GM12878 (cell line): Measurements from ENCODE around the gene FAM118A. TPM values are rescaled to one million over a fixed set of nuclear protein-coding genes. Genes with fewer than 3 reads are reported as not detected.

Experiments used
- ATAC-seq: fragments of 200-7000 bp; cut with Tn5 transposase; 3 replicates; pipeline ENCODE4 v1.9.1; 2020; ENCODE audit warnings: mild to moderate bottlenecking, moderate library complexity
- BruUV-seq: library from RNA; stranded (reverse); fragments of 400-500 nt; replicated peaks from 2 replicates; lab custom pipeline; 2021; lab: Mats Ljungman, UMichigan
- CTCF ChIA-PET: fragments of 300-600 bp; sonication (Branson Sonifier 250); formaldehyde crosslinking; extraction: SDS; loops from one replicate; lab custom pipeline; 2021; ENCODE audit warnings: inconsistent platforms; lab: Yijun Ruan, JAX
- POLR2A ChIA-PET: fragments of 350-600 bp; formaldehyde crosslinking; extraction: SDS; loops from one replicate; lab custom pipeline; 2021; ENCODE audit warnings: inconsistent platforms; lab: Charles Lee
- RAD21 ChIA-PET: fragments of 300-600 bp; sonication (Branson Sonifier 250); formaldehyde crosslinking; loops from one replicate; lab custom pipeline; 2023; ENCODE audit warnings: antibody characterized with exemption; ENCODE audit not compliant: unreplicated experiment; lab: Charles Lee
- SMC1A ChIA-PET: fragments of 300-600 bp; sonication (Branson Sonifier 250); formaldehyde crosslinking; loops from one replicate; lab custom pipeline; 2023; ENCODE audit not compliant: unreplicated experiment, uncharacterized antibody; lab: Charles Lee
- DNase-seq: peaks from one replicate; pipeline ENCODE4 v3.0.0-alpha.2; 2011; ENCODE audit warnings: low read depth, low spot score
- FAIRE-seq: peaks from 3 replicates; lab custom pipeline; 2011; peaks lifted over from hg19 to GRCh38; lab: Jason Lieb, UNC
- H2AFZ ChIP-seq: 2 replicates; pipeline ENCODE4 v1.6.0; 2011; ENCODE audit warnings: low read depth, low read length, control low read depth; ENCODE audit not compliant: control insufficient read depth
- H3K27ac ChIP-seq: 2 replicates; pipeline ENCODE4 v1.5.1; 2011; ENCODE audit warnings: control low read depth; ENCODE audit not compliant: control insufficient read depth, insufficient read depth
- H3K27me3 ChIP-seq, 2 experiments: replicated peaks in 1 of 2; 2 replicates each; pipeline versions ENCODE4 v1.6.0 to v1.6.1; 2011; ENCODE audit warnings: low read length in 1 of 2; ENCODE audit not compliant: control insufficient read depth in 2 of 2, insufficient read depth in 2 of 2
- H3K36me3 ChIP-seq, 2 experiments: 2 replicates each; pipeline ENCODE4 v1.5.1; 2011; ENCODE audit warnings: low read length in 1 of 2; ENCODE audit not compliant: control insufficient read depth in 2 of 2, insufficient read depth in 2 of 2
- H3K4me1 ChIP-seq: 2 replicates; pipeline ENCODE4 v1.6.1; 2011; ENCODE audit warnings: mild to moderate bottlenecking, low read length, moderate library complexity, mixed read lengths; ENCODE audit not compliant: control insufficient read depth, insufficient read depth
- H3K4me2 ChIP-seq: 2 replicates; pipeline ENCODE4 v1.6.0; 2011; ENCODE audit warnings: control low read depth; ENCODE audit not compliant: control insufficient read depth, insufficient read depth
- H3K4me3 ChIP-seq: fragments of 200-600 bp; sonication (generic); 2 replicates; pipeline ENCODE4 v1.5.1; 2016
- H3K79me2 ChIP-seq: 2 replicates; pipeline ENCODE4 v1.6.0; 2011; ENCODE audit warnings: low read length; ENCODE audit not compliant: control insufficient read depth, insufficient read depth
- H3K9ac ChIP-seq: 2 replicates; pipeline ENCODE4 v1.8.0; 2011; ENCODE audit warnings: low read length, control low read depth, mixed read lengths; ENCODE audit not compliant: control insufficient read depth, insufficient read depth
- H3K9me3 ChIP-seq: replicated peaks from 3 replicates; pipeline ENCODE4 v1.5.1; 2011; ENCODE audit warnings: mild to moderate bottlenecking, low read length; ENCODE audit not compliant: control insufficient read depth, insufficient read depth
- H4K20me1 ChIP-seq: 2 replicates; pipeline ENCODE4 v1.6.0; 2011; ENCODE audit not compliant: control insufficient read depth, insufficient read depth
- BHLHE40 ChIP-seq, 2 experiments: fragments of 450-650 bp in 1 of 2; IDR thresholded peaks; 2 replicates each; pipeline ENCODE4 v1.6.1; 2011 to 2017; ENCODE audit warnings: low read depth in 2 of 2, borderline replicate concordance in 1 of 2, improper control_type of control experiment in 1 of 2, low read length in 1 of 2, mild to moderate bottlenecking in 1 of 2
- CHD4 ChIP-seq: fragments of 200-600 bp; sonication (generic); IDR thresholded peaks from 2 replicates; pipeline ENCODE4 v1.6.1; 2016; ENCODE audit warnings: mild to moderate bottlenecking
- CTCF ChIP-seq, 3 experiments: IDR thresholded peaks in 2 of 3; conservative IDR thresholded peaks in 1 of 3; 2 replicates each; pipeline ENCODE4 v1.5.1; 2011; ENCODE audit warnings: low read depth in 3 of 3, low read length in 3 of 3, mild to moderate bottlenecking in 3 of 3, control low read depth in 2 of 3, moderate library complexity in 2 of 3, inconsistent platforms in 1 of 3, mixed read lengths in 1 of 3; ENCODE audit not compliant: control insufficient read depth in 2 of 3, insufficient read depth in 1 of 3; ENCODE audit errors: extremely low read depth in 1 of 3
- CUX1 ChIP-seq: IDR thresholded peaks from 2 replicates; pipeline ENCODE4 v1.6.1; 2012; ENCODE audit warnings: improper control_type of control experiment, low read depth, low read length; ENCODE audit not compliant: insufficient replicate concordance
- MEF2B ChIP-seq: fragments of 450-650 bp; IDR thresholded peaks from 2 replicates; pipeline ENCODE4 v1.6.1; 2018; ENCODE audit warnings: mild to moderate bottlenecking, moderate library complexity; ENCODE audit not compliant: partially characterized antibody, poor library complexity, severe bottlenecking
- PKNOX1 ChIP-seq: fragments of 450-650 bp; IDR thresholded peaks from 2 replicates; pipeline ENCODE4 v1.6.1; 2016; ENCODE audit warnings: mild to moderate bottlenecking
- POLR2AphosphoS2 ChIP-seq: IDR thresholded peaks from 2 replicates; pipeline ENCODE4 v1.6.1; 2011; ENCODE audit warnings: low read depth, mild to moderate bottlenecking, low read length, improper control_type of control experiment, moderate library complexity
- STAT1 ChIP-seq: fragments of 450-650 bp; conservative IDR thresholded peaks from 2 replicates; pipeline ENCODE4 v1.6.1; 2014; ENCODE audit warnings: antibody characterized with exemption, mild to moderate bottlenecking
- WRNIP1 ChIP-seq: IDR thresholded peaks from 2 replicates; pipeline ENCODE4 v1.6.1; 2011; ENCODE audit warnings: low read depth, low read length, improper control_type of control experiment, borderline replicate concordance
- ZBED1 ChIP-seq: IDR thresholded peaks from 2 replicates; pipeline ENCODE4 v1.6.1; 2016; ENCODE audit warnings: borderline replicate concordance
- ZBTB33 ChIP-seq: fragments of 450-650 bp; IDR thresholded peaks from 2 replicates; pipeline ENCODE4 v1.6.1; 2017; ENCODE audit warnings: mild to moderate bottlenecking
- ZZZ3 ChIP-seq: IDR thresholded peaks from 2 replicates; pipeline ENCODE4 v1.6.1; 2011; ENCODE audit warnings: low read depth; ENCODE audit not compliant: control insufficient read depth, insufficient read length
- WGBS: methylation state at CpG from one replicate; pipeline ENCODE4 v1.1.6; 2016; ENCODE audit warnings: low lambda C conversion rate; ENCODE audit not compliant: insufficient replicate concordance, insufficient coverage; ENCODE audit errors: missing lambda C conversion rate; 5-methylcytosine and 5-hydroxymethylcytosine counted together
- in situ Hi-C: fragments of 300-500 bp; cut with MboI; formaldehyde crosslinking; loops from 9 replicates; pipeline ENCODE4 v1.14.3; 2018; ENCODE audit warnings: mixed read lengths
- intact Hi-C: fragments of 100-400 bp; cut with micrococcal nuclease; formaldehyde crosslinking; loops from one replicate; pipeline ENCODE4 v1.14.2; 2022; ENCODE audit not compliant: unreplicated experiment
- polyA plus RNA-seq, 11 experiments: library from polyadenylated mRNA; depleted of rRNA in 4 of 11; unstranded in 6 of 11; stranded (reverse) in 5 of 11; fragments of >200 nt; fragmentation: Nextera tagmentation in 4 of 11; fragmentation: Illumina TruSeq in 1 of 11; extraction: Ambion mirVana in 4 of 11; extraction: Trizol in 1 of 11; gene quantifications; 1 replicate in 1 of 11; 2 replicates in 10 of 11; pipeline versions ENCODE4 v1.2.1 to v1.2.3, GENCODE V29; 2011 to 2016; ENCODE audit warnings: inconsistent platforms in 2 of 11, missing spikeins in 2 of 11, low read depth in 1 of 11
- total RNA-seq, 4 experiments: library from RNA; depleted of rRNA in 3 of 4; stranded (reverse); fragments of >200 nt in 3 of 4; fragmentation: Illumina TruSeq in 1 of 4; extraction: Trizol in 1 of 4; gene quantifications; 2 replicates each; pipeline versions ENCODE4 v1.2.1 to v1.2.3, GENCODE V29; 2013 to 2021

The FAM118A gene
- total and polyA plus RNA-seq, 10 of the 15 experiments (the other 5 are each of a cell fraction or from before 2014, with no cell fraction given), result 17.4 to 332 (median 56.6) TPM

- Histone ChIP-seq H4K20me1 (no peaks in the 10 kb centered on the region; the same call in 1 of the 2 replicates), H3K9me3 (no peaks in the 10 kb centered on the region), H3K9ac (no peak overlapping the region), H3K79me2 (no peaks in the 10 kb centered on the region), H3K27me3 (no peaks in the 10 kb centered on the region), H2AFZ (no peak overlapping the region), H3K36me3 (no peaks in the 10 kb centered on the region), H3K27ac (no peak overlapping the region), H3K4me2 (no peak overlapping the region), H3K4me3 (no peak overlapping the region), H3K4me1 (peaks cover 21% of the 10 kb centered on the region)
- no peak for ATAC-seq
- intact Hi-C loops, result no loop called here
- POLR2A ChIA-PET, result interaction anchor here (0.6 kb wide), 1 partner anchor 279 kb away, joined by 4 read pairs; no protein-coding TSS in a partner anchor
- CTCF ChIA-PET, result no interaction called here
- no peak for FAIRE-seq
- WGBS, result 68% methylated on average over 9 of the region's 9 CpGs
- RAD21 ChIA-PET, result no interaction called here
- BruUV-seq, result no TSS peak
- DNase-seq, result no peak
- in situ Hi-C loops, result no loop called here
- SMC1A ChIA-PET, result no interaction called here
- TF ChIP-seq CHD4 (no peak), STAT1 (no peak), PKNOX1 (no peak), POLR2AphosphoS2 (no peak), ZBTB33 (no peak), CTCF (IDR thresholded peaks at IDR 0.05 in 2 of 3, conservative IDR thresholded peaks at IDR 0.05 in 1 of 3; ENCODE audit: control insufficient read depth in 2 of 3, extremely low read depth in 1 of 3, insufficient read depth in 1 of 3, low read depth in 3 of 3, low read length in 3 of 3) (no peak), ZZZ3 (no peak), ZBED1 (no peak), BHLHE40 (IDR thresholded peaks at IDR 0.05; ENCODE audit: borderline replicate concordance in 1 of 2, low read depth in 2 of 2, low read length in 1 of 2) (no peak), MEF2B (no peak), WRNIP1 (no peak), CUX1 (no peak)
These were observed 14.2 kb upstream of the FAM118A start for GRCh38 chr22:45295492-45295891.
